Measurements from ENCODE around the gene KRT10. TPM values are rescaled to one million over a fixed set of nuclear protein-coding genes. Genes with fewer than 3 reads are reported as not detected.

Gene KRT10
- total and polyA plus RNA-seq, 2 donors (not counting 1 experiment from before 2014, with no cell fraction given): 14.7 to 32.9 TPM

GRCh38 chr17:40824015-40824832, 1.8 kb upstream of the KRT10 start:
- Mint-ChIP-seq H3K4me3 (no peak overlapping the region), H3K4me1 (peaks cover 8% of the 10 kb centered on the region), H3K27me3 (peaks cover 32% of the 10 kb centered on the region), H3K27ac (no peak overlapping the region), H3K9me3 (ENCODE audit: insufficient read depth) (no peaks in the 10 kb centered on the region)
- DNase-seq: no peak
- no peak for ATAC-seq (ENCODE audit: low read depth)
- H3K9ac ChIP-seq (ENCODE audit: low read length): no peak overlapping the region
- TF ChIP-seq EZH2 (IDR thresholded peaks at IDR 0.05; ENCODE audit: borderline replicate concordance, insufficient read depth, low read depth, low read length, poor library complexity, severe bottlenecking): no peak
- no peak for TF ChIP-seq CTCF (IDR thresholded peaks at IDR 0.05)
- intact Hi-C loops (cut with micrococcal nuclease): no loop called here
- H3K27ac ChIP-seq (ENCODE audit: low read length in 2 of 2): no peak overlapping the region
- no peak overlapping the region for H2AFZ ChIP-seq (ENCODE audit: insufficient read depth, low read depth, low read length, poor library complexity, severe bottlenecking)
- ChIA-PET CTCF (interaction anchor here (1.4 kb wide), 1 partner anchor 18 kb away, joined by 3 read pairs; no protein-coding TSS in a partner anchor), POLR2A (no interaction called here)
- peaks cover 0 to 3% (median 0%) of the 10 kb centered on the region in 3 donors for H3K9me3 ChIP-seq (ENCODE audit: control extremely low read depth in 1 of 3, control insufficient read depth in 2 of 3, insufficient read depth in 1 of 3, low read length in 2 of 3)
- no peak overlapping the region for H3K4me3 ChIP-seq (ENCODE audit: control extremely low read depth in 1 of 5, extremely low read depth in 1 of 5, insufficient read depth in 1 of 5, low read depth in 2 of 5, low read length in 4 of 5)
- H3K79me2 ChIP-seq (ENCODE audit: control insufficient read depth, insufficient read depth, low read length): peaks cover 15% of the 10 kb centered on the region
- peaks cover 4 to 5% of the 10 kb centered on the region in 2 donors for H3K4me1 ChIP-seq (ENCODE audit: control insufficient read depth in 2 of 2, insufficient read depth in 2 of 2, low read length in 2 of 2)
- no peak overlapping the region for H3K4me2 ChIP-seq (replicated peaks; ENCODE audit: low read depth, low read length, poor library complexity, severe bottlenecking)
- H3K27me3 ChIP-seq (replicated peaks in 1 of 4; ENCODE audit: control extremely low read depth in 1 of 4, control insufficient read depth in 3 of 4, insufficient read depth in 4 of 4, low read length in 3 of 4): peaks cover 0 to 3% (median 0%) of the 10 kb centered on the region in 4 experiments
- WGBS (ENCODE audit: insufficient coverage): no CpG with 5 or more reads among the region's 1 CpG
- no peaks in the 10 kb centered on the region for H3K36me3 ChIP-seq (replicated peaks in 1 of 2; ENCODE audit: control extremely low read depth in 1 of 2, control insufficient read depth in 1 of 2, extremely low read depth in 1 of 2, insufficient read depth in 2 of 2, low read length in 1 of 2)
- no peaks in the 10 kb centered on the region for H4K20me1 ChIP-seq (ENCODE audit: control insufficient read depth, insufficient read depth, low read length, poor library complexity, severe bottlenecking)

GRCh38 chr17:40821536-40821935, 878 bp downstream of the KRT10 start:
- Histone ChIP-seq H3K4me2 (replicated peaks; ENCODE audit: low read depth, low read length, poor library complexity, severe bottlenecking) (no peak overlapping the region), H3K79me2 (ENCODE audit: control insufficient read depth, insufficient read depth, low read length) (peaks cover 10% of the 10 kb centered on the region), H3K4me3 (ENCODE audit: control extremely low read depth in 1 of 5, extremely low read depth in 1 of 5, insufficient read depth in 1 of 5, low read depth in 2 of 5, low read length in 4 of 5) (no peak overlapping the region), H3K27me3 (replicated peaks in 1 of 4; ENCODE audit: control extremely low read depth in 1 of 4, control insufficient read depth in 3 of 4, insufficient read depth in 4 of 4, low read length in 3 of 4) (peaks cover 0 to 3% (median 0%) of the 10 kb centered on the region in 4 experiments), H3K27ac (ENCODE audit: low read length in 2 of 2) (no peak overlapping the region), H3K4me1 (ENCODE audit: control insufficient read depth in 2 of 2, insufficient read depth in 2 of 2, low read length in 2 of 2) (peaks cover 8 to 13% of the 10 kb centered on the region in 2 donors), H2AFZ (ENCODE audit: insufficient read depth, low read depth, low read length, poor library complexity, severe bottlenecking) (no peak overlapping the region), H3K36me3 (replicated peaks in 1 of 2; ENCODE audit: control extremely low read depth in 1 of 2, control insufficient read depth in 1 of 2, extremely low read depth in 1 of 2, insufficient read depth in 2 of 2, low read length in 1 of 2) (peaks cover 0 to 12% of the 10 kb centered on the region in 2 experiments), H4K20me1 (ENCODE audit: control insufficient read depth, insufficient read depth, low read length, poor library complexity, severe bottlenecking) (no peaks in the 10 kb centered on the region), H3K9me3 (ENCODE audit: control extremely low read depth in 1 of 3, control insufficient read depth in 2 of 3, insufficient read depth in 1 of 3, low read length in 2 of 3) (peaks cover 0 to 3% (median 1%) of the 10 kb centered on the region in 3 donors), H3K9ac (ENCODE audit: low read length) (no peak overlapping the region)
- intact Hi-C loops (cut with micrococcal nuclease): no loop called here
- H3K4me1 Mint-ChIP-seq: peaks cover 18% of the 10 kb centered on the region
- ChIA-PET POLR2A (no interaction called here), CTCF (interaction anchor here (1.3 kb wide), 1 partner anchor 15 kb away, joined by 3 read pairs; no protein-coding TSS in a partner anchor)
- H3K27me3 Mint-ChIP-seq: peaks cover 17% of the 10 kb centered on the region
- H3K27ac Mint-ChIP-seq: no peak overlapping the region
- no peak for DNase-seq
- no peak for ATAC-seq (ENCODE audit: low read depth)
- TF ChIP-seq EZH2 (IDR thresholded peaks at IDR 0.05; ENCODE audit: borderline replicate concordance, insufficient read depth, low read depth, low read length, poor library complexity, severe bottlenecking) (no peak), CTCF (IDR thresholded peaks at IDR 0.05) (no peak)
- peaks cover 2% of the 10 kb centered on the region for H3K9me3 Mint-ChIP-seq (ENCODE audit: insufficient read depth)
- H3K4me3 Mint-ChIP-seq: no peak overlapping the region

Data from B cell (primary cell).